ENCODE data around the gene KRT14. TPM values are rescaled to one million over a fixed set of nuclear protein-coding genes. Genes with fewer than 3 reads are reported as not detected.

KRT14 gene
- total RNA-seq, 1 experiment from 2014 or later = not detected

- Histone ChIP-seq H3K9me3 (ENCODE audit: control insufficient read depth, insufficient read depth, low read depth, low read length) (no peaks in the 10 kb centered on the region), H3K27ac (ENCODE audit: low read length) (peak overlapping the region; percentile 18), H3K27me3 (ENCODE audit: control insufficient read depth, insufficient read depth, low read length) (no peaks in the 10 kb centered on the region), H3K36me3 (ENCODE audit: control insufficient read depth, insufficient read depth, low read length) (no peaks in the 10 kb centered on the region), H3K4me1 (ENCODE audit: control insufficient read depth, insufficient read depth, low read length) (peaks cover 9% of the 10 kb centered on the region; the same call in 1 of the 2 replicates), H3K4me3 (ENCODE audit: low read depth in 2 of 2, low read length in 2 of 2) (no peak overlapping the region)
- ChIA-PET POLR2A (no interaction called here), CTCF (interaction anchor here (0.6 to 1.8 kb wide), 7 partner anchors 12 to 83 kb away, joined by 3 to 23 read pairs (median 3); no protein-coding TSS in a partner anchor)
- BruUV-seq (replicated peaks) = no TSS peak
- no peak for DNase-seq (ENCODE audit: low read depth, low spot score)
- ATAC-seq = no peak
- intact Hi-C loops (cut with micrococcal nuclease; ENCODE audit: unreplicated experiment) (no loop called here), in situ Hi-C loops (cut with HindIII; ENCODE audit: low pct_unique_long_range_greater_than_20kb, low sequenced_read_pairs) (no loop called here)
- TF ChIP-seq, protein P1, sequence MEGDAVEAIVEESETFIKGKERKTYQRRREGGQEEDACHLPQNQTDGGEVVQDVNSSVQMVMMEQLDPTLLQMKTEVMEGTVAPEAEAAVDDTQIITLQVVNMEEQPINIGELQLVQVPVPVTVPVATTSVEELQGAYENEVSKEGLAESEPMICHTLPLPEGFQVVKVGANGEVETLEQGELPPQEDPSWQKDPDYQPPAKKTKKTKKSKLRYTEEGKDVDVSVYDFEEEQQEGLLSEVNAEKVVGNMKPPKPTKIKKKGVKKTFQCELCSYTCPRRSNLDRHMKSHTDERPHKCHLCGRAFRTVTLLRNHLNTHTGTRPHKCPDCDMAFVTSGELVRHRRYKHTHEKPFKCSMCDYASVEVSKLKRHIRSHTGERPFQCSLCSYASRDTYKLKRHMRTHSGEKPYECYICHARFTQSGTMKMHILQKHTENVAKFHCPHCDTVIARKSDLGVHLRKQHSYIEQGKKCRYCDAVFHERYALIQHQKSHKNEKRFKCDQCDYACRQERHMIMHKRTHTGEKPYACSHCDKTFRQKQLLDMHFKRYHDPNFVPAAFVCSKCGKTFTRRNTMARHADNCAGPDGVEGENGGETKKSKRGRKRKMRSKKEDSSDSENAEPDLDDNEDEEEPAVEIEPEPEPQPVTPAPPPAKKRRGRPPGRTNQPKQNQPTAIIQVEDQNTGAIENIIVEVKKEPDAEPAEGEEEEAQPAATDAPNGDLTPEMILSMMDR (IDR thresholded peaks at IDR 0.05) = no peak
- TF ChIP-seq TCF7L2 (IDR thresholded peaks at IDR 0.05; ENCODE audit: low read depth, low read length) = no peak
- TF ChIP-seq SIN3A (IDR thresholded peaks at IDR 0.05; ENCODE audit: borderline replicate concordance, insufficient read depth, low read depth, low read length) = no peak
- TF ChIP-seq POLR2AphosphoS5 (IDR thresholded peaks at IDR 0.05; ENCODE audit: low read depth, low read length) = no peak
- TF ChIP-seq, protein P2, sequence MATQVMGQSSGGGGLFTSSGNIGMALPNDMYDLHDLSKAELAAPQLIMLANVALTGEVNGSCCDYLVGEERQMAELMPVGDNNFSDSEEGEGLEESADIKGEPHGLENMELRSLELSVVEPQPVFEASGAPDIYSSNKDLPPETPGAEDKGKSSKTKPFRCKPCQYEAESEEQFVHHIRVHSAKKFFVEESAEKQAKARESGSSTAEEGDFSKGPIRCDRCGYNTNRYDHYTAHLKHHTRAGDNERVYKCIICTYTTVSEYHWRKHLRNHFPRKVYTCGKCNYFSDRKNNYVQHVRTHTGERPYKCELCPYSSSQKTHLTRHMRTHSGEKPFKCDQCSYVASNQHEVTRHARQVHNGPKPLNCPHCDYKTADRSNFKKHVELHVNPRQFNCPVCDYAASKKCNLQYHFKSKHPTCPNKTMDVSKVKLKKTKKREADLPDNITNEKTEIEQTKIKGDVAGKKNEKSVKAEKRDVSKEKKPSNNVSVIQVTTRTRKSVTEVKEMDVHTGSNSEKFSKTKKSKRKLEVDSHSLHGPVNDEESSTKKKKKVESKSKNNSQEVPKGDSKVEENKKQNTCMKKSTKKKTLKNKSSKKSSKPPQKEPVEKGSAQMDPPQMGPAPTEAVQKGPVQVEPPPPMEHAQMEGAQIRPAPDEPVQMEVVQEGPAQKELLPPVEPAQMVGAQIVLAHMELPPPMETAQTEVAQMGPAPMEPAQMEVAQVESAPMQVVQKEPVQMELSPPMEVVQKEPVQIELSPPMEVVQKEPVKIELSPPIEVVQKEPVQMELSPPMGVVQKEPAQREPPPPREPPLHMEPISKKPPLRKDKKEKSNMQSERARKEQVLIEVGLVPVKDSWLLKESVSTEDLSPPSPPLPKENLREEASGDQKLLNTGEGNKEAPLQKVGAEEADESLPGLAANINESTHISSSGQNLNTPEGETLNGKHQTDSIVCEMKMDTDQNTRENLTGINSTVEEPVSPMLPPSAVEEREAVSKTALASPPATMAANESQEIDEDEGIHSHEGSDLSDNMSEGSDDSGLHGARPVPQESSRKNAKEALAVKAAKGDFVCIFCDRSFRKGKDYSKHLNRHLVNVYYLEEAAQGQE (IDR thresholded peaks at IDR 0.05; ENCODE audit: insufficient read depth in 1 of 2, low read depth in 2 of 2, low read length in 1 of 2) = no peak
Measured at GRCh38 chr17:41580244-41580575, 6.5 kb downstream of the KRT14 start.

DNA sequence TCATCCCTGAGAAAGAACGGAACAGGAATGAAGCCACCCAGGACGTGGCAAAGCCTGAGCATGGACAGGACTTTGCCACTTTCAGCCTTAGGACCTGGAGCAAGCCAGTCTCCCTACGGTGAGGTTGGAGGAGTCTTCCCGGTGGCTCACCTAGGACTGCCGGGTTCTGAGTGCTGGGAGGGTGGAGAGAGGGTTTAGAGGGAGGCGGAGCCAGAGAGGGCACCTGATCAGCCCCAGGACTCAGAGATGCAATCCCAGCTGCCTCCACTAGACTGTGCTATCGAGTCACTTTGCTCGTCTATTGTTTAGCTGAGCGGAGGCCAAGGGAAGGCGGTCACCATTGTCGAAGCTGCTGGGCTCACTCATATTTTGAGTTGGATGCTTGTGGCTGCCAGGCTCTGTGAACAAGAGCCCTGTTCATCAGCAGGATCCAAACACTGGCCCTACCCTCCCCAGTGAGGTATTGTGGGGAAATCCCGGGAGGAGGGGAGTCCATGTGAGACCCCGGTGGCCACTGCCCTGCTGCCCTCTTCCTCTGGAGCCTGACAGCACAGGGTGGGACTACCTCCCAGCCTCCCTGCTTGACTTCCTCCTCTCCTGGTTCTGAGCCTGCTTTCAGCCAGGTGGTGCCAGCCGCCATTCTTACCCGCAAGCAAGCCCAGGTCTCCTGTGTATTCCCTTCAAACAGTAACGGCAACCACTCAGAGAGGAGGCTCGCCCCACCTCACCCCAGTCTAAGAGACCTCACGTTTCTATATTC lies 7.0 kb downstream of the KRT14 start:
- peak; percentile 94 for ATAC-seq
- intact Hi-C loops (cut with micrococcal nuclease; ENCODE audit: unreplicated experiment) = no loop called here
- ChIA-PET POLR2A (interaction anchor here (0.5 to 0.6 kb wide), 3 partner anchors 14 to 100 kb away, joined by 3 to 6 read pairs (median 5); no protein-coding TSS in a partner anchor), CTCF (interaction anchor here (0.5 to 1.8 kb wide), 11 partner anchors 13 to 673 kb away, joined by 3 to 23 read pairs (median 3); no protein-coding TSS in a partner anchor)
- Histone ChIP-seq H3K4me3 (ENCODE audit: low read depth in 2 of 2, low read length in 2 of 2) (peak overlapping the region in 1 of 2 experiments; percentile 52; a peak in 2 of 4 replicates), H3K9me3 (ENCODE audit: control insufficient read depth, insufficient read depth, low read depth, low read length) (no peaks in the 10 kb centered on the region), H3K27me3 (ENCODE audit: control insufficient read depth, insufficient read depth, low read length) (no peaks in the 10 kb centered on the region), H3K27ac (ENCODE audit: low read length) (peak overlapping the region; percentile 52), H3K36me3 (ENCODE audit: control insufficient read depth, insufficient read depth, low read length) (no peaks in the 10 kb centered on the region), H3K4me1 (ENCODE audit: control insufficient read depth, insufficient read depth, low read length) (peaks cover 9% of the 10 kb centered on the region; the same call in 1 of the 2 replicates)
- DNase-seq (ENCODE audit: low read depth, low spot score) = peak; percentile 59
- no peak for TF ChIP-seq SIN3A (IDR thresholded peaks at IDR 0.05; ENCODE audit: borderline replicate concordance, insufficient read depth, low read depth, low read length)
- TF ChIP-seq, protein P1 (IDR thresholded peaks at IDR 0.05) = peak; percentile 91
- BruUV-seq (replicated peaks) = no TSS peak
- in situ Hi-C loops (cut with HindIII; ENCODE audit: low pct_unique_long_range_greater_than_20kb, low sequenced_read_pairs) = no loop called here

All from Panc1 (cell line).